ENCODE data around the gene CGB3.
"Not testable (repeated sequence)": the region's sequence is repeated elsewhere in the genome, so short reads cannot be mapped to it uniquely, and the experiment has no call there.

DNA sequence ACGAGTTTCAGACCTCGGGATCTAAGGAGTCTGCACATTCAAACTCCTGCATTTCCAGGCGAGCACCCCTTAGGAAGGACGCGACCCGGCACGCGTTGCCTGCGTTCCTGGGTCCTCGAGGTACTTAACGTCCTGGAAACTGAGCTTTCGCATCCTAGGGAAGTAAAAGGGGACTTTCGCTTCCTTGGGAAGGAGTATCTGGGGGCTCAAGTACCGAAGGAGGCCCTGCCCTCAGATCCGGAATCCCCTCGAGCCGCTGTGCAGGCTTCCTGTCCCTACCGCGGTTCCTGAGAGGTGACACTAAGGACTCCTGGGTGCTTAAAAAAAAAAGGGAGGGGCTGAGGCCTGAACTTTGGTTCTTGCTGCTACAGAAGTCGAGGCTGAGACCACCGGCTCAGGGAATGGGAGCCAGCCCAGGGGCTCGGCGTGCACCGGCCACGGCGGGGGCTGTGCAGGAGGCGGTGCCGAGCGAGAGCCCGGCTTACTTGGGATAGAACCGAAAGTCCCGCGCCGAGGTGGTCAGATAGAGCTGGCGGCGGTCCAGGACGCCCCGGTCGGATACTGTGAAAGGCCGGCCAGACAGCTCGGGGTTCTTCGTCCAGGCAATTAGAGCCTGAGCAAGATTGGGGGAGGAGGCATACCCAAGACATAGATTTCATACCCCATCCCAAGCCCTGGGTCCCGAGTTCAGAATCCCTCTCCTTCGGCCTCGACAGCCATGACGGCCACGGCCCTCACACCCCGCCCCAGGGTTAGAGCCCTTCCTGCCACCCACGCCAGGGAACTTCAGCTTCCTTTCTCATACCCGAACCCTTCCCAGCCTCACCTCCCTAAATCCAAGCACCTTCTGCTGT lies 5.5 kb downstream of the CGB3 start:
- TF ChIP-seq POLR2AphosphoS5 (IDR thresholded peaks at IDR 0.05; ENCODE audit: low read length); NRF1 (conservative IDR thresholded peaks at IDR 0.05; ENCODE audit: low read depth, low read length); ZNF274 (IDR thresholded peaks at IDR 0.05; ENCODE audit: insufficient read depth, insufficient read length); SREBF2 (IDR thresholded peaks at IDR 0.05; ENCODE audit: low read length); RCOR1 (conservative IDR thresholded peaks at IDR 0.05; ENCODE audit: low read depth, low read length): not testable (repeated sequence)

Data from GM12878 (cell line).